H1 (cell line): Measurements from ENCODE around the gene SPACA4. TPM values are rescaled to one million over a fixed set of nuclear protein-coding genes. Genes with fewer than 3 reads are reported as not detected.

Source experiments
- ATF3 ChIP-seq: IDR thresholded peaks from 2 replicates; pipeline ENCODE4 v1.6.1; 2011; ENCODE audit warnings: low read depth, mild to moderate bottlenecking, low read length; ENCODE audit not compliant: insufficient read depth
- BRCA1 ChIP-seq: IDR thresholded peaks from 2 replicates; pipeline ENCODE4 v1.6.1; 2012; ENCODE audit warnings: low read depth, low read length, improper control_type of control experiment
- CBX8 ChIP-seq: fragments of 300-800, 300-1000 bp; sonication (generic); IDR thresholded peaks from 2 replicates; pipeline ENCODE4 v1.7.1; 2016; ENCODE audit warnings: low read depth, low read length, borderline replicate concordance
- CEBPB ChIP-seq: IDR thresholded peaks from 2 replicates; pipeline ENCODE4 v1.6.1; 2012; ENCODE audit warnings: low read depth, low read length
- FOSL1 ChIP-seq: IDR thresholded peaks from 2 replicates; pipeline ENCODE4 v1.6.1; 2011; ENCODE audit warnings: mild to moderate bottlenecking, low read depth, low read length, moderate library complexity; ENCODE audit not compliant: insufficient read depth
- HDAC6 ChIP-seq: IDR thresholded peaks from one replicate; pipeline ENCODE4 v1.7.1; 2012; ENCODE audit warnings: low read depth, mild to moderate bottlenecking, inconsistent platforms, low read length, moderate library complexity
- JUN ChIP-seq: IDR thresholded peaks from 2 replicates; pipeline ENCODE4 v1.6.1; 2011; ENCODE audit warnings: low read depth, mild to moderate bottlenecking, improper control_type of control experiment, low read length
- KDM4A ChIP-seq: IDR thresholded peaks from one replicate; pipeline ENCODE4 v1.7.1; 2012; ENCODE audit warnings: low read depth, mild to moderate bottlenecking, moderate library complexity, low read length, inconsistent platforms; ENCODE audit not compliant: severe bottlenecking
- MAFK ChIP-seq: IDR thresholded peaks from 2 replicates; pipeline ENCODE4 v1.6.1; 2012; ENCODE audit warnings: low read depth, mild to moderate bottlenecking, improper control_type of control experiment, low read length
- RAD21 ChIP-seq, 2 experiments: IDR thresholded peaks in 1 of 2; conservative IDR thresholded peaks in 1 of 2; 2 replicates each; pipeline ENCODE4 v1.6.1; 2011; ENCODE audit warnings: low read depth in 2 of 2, low read length in 2 of 2, improper control_type of control experiment in 1 of 2, inconsistent platforms in 1 of 2, mild to moderate bottlenecking in 1 of 2, moderate library complexity in 1 of 2
- RNF2 ChIP-seq: fragments of 200-900, 300-1000 bp; sonication (generic); IDR thresholded peaks from 2 replicates; pipeline ENCODE4 v1.7.1; 2016; ENCODE audit warnings: borderline replicate concordance, low read depth, mild to moderate bottlenecking, antibody characterized with exemption, low read length; ENCODE audit not compliant: poor library complexity, severe bottlenecking; ENCODE audit errors: missing control alignments
- SIN3A ChIP-seq, 2 experiments: IDR thresholded peaks in 1 of 2; conservative IDR thresholded peaks in 1 of 2; 2 replicates each; pipeline ENCODE4 v1.6.1; 2011 to 2012; ENCODE audit warnings: low read length in 2 of 2, improper control_type of control experiment in 1 of 2, low read depth in 1 of 2, mild to moderate bottlenecking in 1 of 2
- SIX5 ChIP-seq: IDR thresholded peaks from 2 replicates; pipeline ENCODE4 v1.6.1; 2011; ENCODE audit warnings: mild to moderate bottlenecking, low read depth, low read length
- SRF ChIP-seq: IDR thresholded peaks from 2 replicates; pipeline ENCODE4 v1.6.1; 2011; ENCODE audit warnings: mild to moderate bottlenecking, low read depth, low read length, moderate library complexity
- TAF1 ChIP-seq: IDR thresholded peaks from 2 replicates; pipeline ENCODE4 v1.6.1; 2011; ENCODE audit warnings: mild to moderate bottlenecking, low read depth, low read length
- polyA plus RNA-seq, 7 experiments: library from polyadenylated mRNA; depleted of rRNA in 3 of 7; stranded (reverse) in 5 of 7; unstranded in 2 of 7; fragments of >200 nt in 5 of 7; fragments of 200-250 nt in 2 of 7; gene quantifications; 1 replicate in 5 of 7; 2 replicates in 1 of 7; 4 replicates in 1 of 7; pipeline versions ENCODE4 v1.2.1 to v1.2.3, GENCODE V29; 2011 to 2013; ENCODE audit warnings: missing spikeins in 2 of 7, mixed read lengths in 2 of 7
- total RNA-seq: library from RNA; stranded (reverse); fragmentation: NEBNext Ultra II Directional; extraction: Animal tissue kit (Norgen Biotek cat#: 25700); gene quantifications from 2 replicates; pipeline ENCODE4 v1.2.1, GENCODE V29; 2021
- TF ChIP-seq, protein P1 (sequence below): IDR thresholded peaks from 2 replicates; pipeline ENCODE4 v1.6.1; 2012; ENCODE audit warnings: inconsistent platforms

Gene SPACA4
- total and polyA plus RNA-seq, 2 of the 8 experiments (the other 6 are each of a cell fraction or from before 2014, with no cell fraction given) = not detected

- no peak; the same call in 1 of the 2 replicates for TF ChIP-seq SIX5
- TF ChIP-seq ATF3 = peak; percentile 94
- TF ChIP-seq TAF1 = peak; percentile 99
- TF ChIP-seq RAD21 (IDR thresholded peaks at IDR 0.05 in 1 of 2, conservative IDR thresholded peaks at IDR 0.05 in 1 of 2; ENCODE audit: low read depth in 2 of 2, low read length in 2 of 2) = no peak
- no peak for TF ChIP-seq CBX8
- TF ChIP-seq, protein P1, sequence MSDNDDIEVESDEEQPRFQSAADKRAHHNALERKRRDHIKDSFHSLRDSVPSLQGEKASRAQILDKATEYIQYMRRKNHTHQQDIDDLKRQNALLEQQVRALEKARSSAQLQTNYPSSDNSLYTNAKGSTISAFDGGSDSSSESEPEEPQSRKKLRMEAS = peak; percentile 84
- no peak for TF ChIP-seq FOSL1
- TF ChIP-seq RNF2 = no peak
- TF ChIP-seq BRCA1 = peak; percentile 10; the same call in 1 of the 2 replicates
- TF ChIP-seq HDAC6 = no peak
- no peak for TF ChIP-seq JUN
- TF ChIP-seq SIN3A (conservative IDR thresholded peaks at IDR 0.05 in 1 of 2, IDR thresholded peaks at IDR 0.05 in 1 of 2; ENCODE audit: low read depth in 1 of 2, low read length in 2 of 2) = peak; percentile 76 to 94
- no peak for TF ChIP-seq CEBPB
- TF ChIP-seq MAFK = no peak
- TF ChIP-seq KDM4A = peak; percentile 100
- peak; percentile 89 for TF ChIP-seq SRF
These were observed 12.6 kb downstream of the SPACA4 start, which contains the start of the genes RPL18 and SPHK2 (continued) for GRCh38 chr19:48618916-48619691.
